Tibial nerve (tissue), 4 donors: ENCODE measurements around the gene HGF.

Source experiments
- CTCF ChIP-seq, 5 experiments: fragments of 200-600 bp in 3 of 5; fragments of 450-650 bp in 2 of 5; sonication (generic) in 3 of 5; IDR thresholded peaks; one replicate each; pipeline ENCODE4 v1.5.1; 2016 to 2019; ENCODE audit warnings: antibody characterized with exemption in 5 of 5, mild to moderate bottlenecking in 3 of 5, moderate library complexity in 2 of 5
- EP300 ChIP-seq, 2 donors: sonication (generic); formaldehyde crosslinking; IDR thresholded peaks; one replicate each; pipeline ENCODE4 v1.6.1; 2017; ENCODE audit warnings: antibody characterized with exemption in 2 of 2, mild to moderate bottlenecking in 1 of 2
- POLR2A ChIP-seq, 2 donors: fragments of 450-650 bp; IDR thresholded peaks; one replicate each; pipeline ENCODE4 v1.6.1; 2017; ENCODE audit warnings: antibody characterized with exemption in 2 of 2, mild to moderate bottlenecking in 2 of 2, moderate library complexity in 2 of 2

- no peak for TF ChIP-seq POLR2A (IDR thresholded peaks at IDR 0.05)
- TF ChIP-seq EP300 (IDR thresholded peaks at IDR 0.05): no peak
- no peak for TF ChIP-seq CTCF (IDR thresholded peaks at IDR 0.05)
Measured at GRCh38 chr7:81790120-81790500, 20.3 kb upstream of the HGF start.
